Nephron (organoid): ENCODE results near the gene GTSE1.

Experiments used
- H3K27ac Mint-ChIP-seq, 3 experiments: 2 replicates each; pipeline ENCODE4 v1.8.0; 2020; ENCODE audit warnings: mixed read lengths in 3 of 3, mild to moderate bottlenecking in 2 of 3, moderate library complexity in 1 of 3
- H3K27me3 Mint-ChIP-seq: 2 replicates; pipeline ENCODE4 v1.8.0; 2021; ENCODE audit warnings: low read depth, mild to moderate bottlenecking, moderate library complexity, mixed read lengths
- H3K36me3 Mint-ChIP-seq: 2 replicates; pipeline ENCODE4 v1.8.0; 2020; ENCODE audit warnings: low read depth, mixed read lengths
- H3K4me1 Mint-ChIP-seq: 2 replicates; pipeline ENCODE4 v1.8.0; 2020; ENCODE audit warnings: mixed read lengths
- H3K4me3 Mint-ChIP-seq, 3 experiments: 2 replicates each; pipeline ENCODE4 v1.8.0; 2020; ENCODE audit warnings: mild to moderate bottlenecking in 3 of 3, mixed read lengths in 3 of 3, moderate library complexity in 2 of 3
- H3K9me3 Mint-ChIP-seq: 2 replicates; pipeline ENCODE4 v1.8.0; 2020; ENCODE audit warnings: mixed read lengths
- TF ChIP-seq, protein P1 (sequence below), 3 experiments: fragments of 200-600 bp; sonication (generic); IDR thresholded peaks; one replicate each; pipeline ENCODE4 v1.5.0; 2021; ENCODE audit warnings: antibody characterized with exemption in 3 of 3; ENCODE audit not compliant: unreplicated experiment in 3 of 3

The GTSE1 gene

DNA sequence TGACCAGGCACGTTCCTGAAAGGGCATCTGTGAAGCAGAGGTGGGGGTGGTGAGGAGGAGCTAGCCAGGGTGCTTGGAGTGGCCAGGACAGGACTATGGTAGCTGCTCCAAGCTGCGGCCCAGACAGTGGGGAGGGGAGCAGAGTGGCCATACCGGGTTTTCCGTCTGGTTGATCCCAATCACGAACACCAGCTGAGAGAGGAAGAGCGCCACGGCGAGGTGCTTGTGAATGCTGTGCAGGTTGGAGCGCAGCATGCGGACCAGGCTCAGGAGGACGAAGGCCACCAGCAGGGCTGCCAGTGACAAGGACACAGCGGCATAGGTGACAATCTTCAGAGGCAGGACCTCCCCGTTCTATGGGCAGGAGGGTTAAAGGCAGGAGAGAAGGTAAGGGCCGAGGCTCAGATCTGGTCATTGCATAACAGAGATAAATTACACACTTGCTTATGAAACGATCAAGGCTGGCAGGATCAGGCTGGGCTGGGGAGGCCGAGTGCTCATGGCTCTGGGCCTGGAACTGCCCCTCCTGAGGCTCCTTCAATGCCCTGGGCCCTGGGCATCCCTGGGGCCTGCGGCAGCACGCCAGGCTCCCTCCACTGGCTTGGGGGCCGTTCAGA is 80.3 kb downstream of the GTSE1 start:
- Mint-ChIP-seq H3K27me3 (peaks cover 11% of the 10 kb centered on the region), H3K4me3 (no peak overlapping the region)
- TF ChIP-seq, protein P1, sequence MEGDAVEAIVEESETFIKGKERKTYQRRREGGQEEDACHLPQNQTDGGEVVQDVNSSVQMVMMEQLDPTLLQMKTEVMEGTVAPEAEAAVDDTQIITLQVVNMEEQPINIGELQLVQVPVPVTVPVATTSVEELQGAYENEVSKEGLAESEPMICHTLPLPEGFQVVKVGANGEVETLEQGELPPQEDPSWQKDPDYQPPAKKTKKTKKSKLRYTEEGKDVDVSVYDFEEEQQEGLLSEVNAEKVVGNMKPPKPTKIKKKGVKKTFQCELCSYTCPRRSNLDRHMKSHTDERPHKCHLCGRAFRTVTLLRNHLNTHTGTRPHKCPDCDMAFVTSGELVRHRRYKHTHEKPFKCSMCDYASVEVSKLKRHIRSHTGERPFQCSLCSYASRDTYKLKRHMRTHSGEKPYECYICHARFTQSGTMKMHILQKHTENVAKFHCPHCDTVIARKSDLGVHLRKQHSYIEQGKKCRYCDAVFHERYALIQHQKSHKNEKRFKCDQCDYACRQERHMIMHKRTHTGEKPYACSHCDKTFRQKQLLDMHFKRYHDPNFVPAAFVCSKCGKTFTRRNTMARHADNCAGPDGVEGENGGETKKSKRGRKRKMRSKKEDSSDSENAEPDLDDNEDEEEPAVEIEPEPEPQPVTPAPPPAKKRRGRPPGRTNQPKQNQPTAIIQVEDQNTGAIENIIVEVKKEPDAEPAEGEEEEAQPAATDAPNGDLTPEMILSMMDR (IDR thresholded peaks at IDR 0.05; ENCODE audit: unreplicated experiment in 3 of 3), result no peak

DNA sequence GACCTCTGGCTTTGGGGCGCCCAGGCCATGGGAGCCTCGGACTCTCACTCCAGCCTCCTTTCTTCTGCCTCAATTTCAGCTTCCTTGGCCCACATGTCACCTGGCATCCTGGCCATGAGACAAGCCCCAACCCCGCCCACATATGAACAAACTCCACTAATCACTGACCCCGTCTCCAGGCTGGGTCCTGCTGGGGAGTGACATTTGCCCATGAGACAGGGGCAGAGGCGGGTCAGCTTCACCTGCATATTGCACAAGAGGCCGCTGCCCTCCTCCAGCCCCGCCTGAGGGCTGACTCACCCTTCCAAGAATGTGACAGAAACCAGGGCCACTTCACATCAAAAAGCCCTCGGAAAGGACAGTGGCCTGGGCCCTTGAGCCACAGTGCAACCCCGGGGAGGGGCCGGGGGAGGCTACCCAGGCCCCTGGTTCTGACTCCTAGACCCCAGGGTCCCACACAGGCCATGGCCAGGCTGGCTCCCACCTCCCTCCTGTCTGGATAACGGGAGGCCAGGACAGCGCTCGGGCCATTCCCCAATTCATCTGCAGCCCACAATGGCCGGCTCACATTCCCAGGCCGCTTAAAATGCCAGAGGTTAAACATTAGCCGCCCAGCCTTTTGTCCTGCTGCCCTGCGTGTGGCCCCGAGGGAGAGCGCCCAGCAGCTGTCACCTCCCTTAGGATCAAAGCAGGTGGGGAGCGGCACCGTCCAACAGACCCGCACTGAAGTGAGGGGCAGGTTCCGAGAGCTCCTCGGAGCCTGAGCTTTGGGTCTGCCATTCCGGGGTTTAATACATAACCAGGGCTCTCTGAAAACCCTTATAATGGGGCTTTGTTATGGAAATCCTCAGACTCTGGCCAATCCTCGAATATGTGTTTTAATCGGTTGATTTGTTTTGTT is 81.1 kb downstream of the GTSE1 start:
- H3K36me3 Mint-ChIP-seq, result peaks cover 28% of the 10 kb centered on the region
- H3K27ac Mint-ChIP-seq, result peak overlapping the region; percentile 84 to 90 (median 88)
- H3K9me3 Mint-ChIP-seq, result peaks cover 9% of the 10 kb centered on the region
- H3K27me3 Mint-ChIP-seq, result peaks cover 16% of the 10 kb centered on the region
- H3K4me1 Mint-ChIP-seq, result peaks cover 38% of the 10 kb centered on the region
- TF ChIP-seq, protein P1 (IDR thresholded peaks at IDR 0.05; ENCODE audit: unreplicated experiment in 3 of 3), result no peak
- H3K4me3 Mint-ChIP-seq, result peak overlapping the region in 2 of 3 experiments; percentile 3 to 43

More for the DNA sequence above, 80.3 kb downstream of the GTSE1 start:
- peaks cover 40% of the 10 kb centered on the region for H3K4me1 Mint-ChIP-seq
- peaks cover 28% of the 10 kb centered on the region for H3K36me3 Mint-ChIP-seq
- peaks cover 9% of the 10 kb centered on the region for H3K9me3 Mint-ChIP-seq
- peak overlapping the region; percentile 75 to 90 (median 88) for H3K27ac Mint-ChIP-seq

DNA sequence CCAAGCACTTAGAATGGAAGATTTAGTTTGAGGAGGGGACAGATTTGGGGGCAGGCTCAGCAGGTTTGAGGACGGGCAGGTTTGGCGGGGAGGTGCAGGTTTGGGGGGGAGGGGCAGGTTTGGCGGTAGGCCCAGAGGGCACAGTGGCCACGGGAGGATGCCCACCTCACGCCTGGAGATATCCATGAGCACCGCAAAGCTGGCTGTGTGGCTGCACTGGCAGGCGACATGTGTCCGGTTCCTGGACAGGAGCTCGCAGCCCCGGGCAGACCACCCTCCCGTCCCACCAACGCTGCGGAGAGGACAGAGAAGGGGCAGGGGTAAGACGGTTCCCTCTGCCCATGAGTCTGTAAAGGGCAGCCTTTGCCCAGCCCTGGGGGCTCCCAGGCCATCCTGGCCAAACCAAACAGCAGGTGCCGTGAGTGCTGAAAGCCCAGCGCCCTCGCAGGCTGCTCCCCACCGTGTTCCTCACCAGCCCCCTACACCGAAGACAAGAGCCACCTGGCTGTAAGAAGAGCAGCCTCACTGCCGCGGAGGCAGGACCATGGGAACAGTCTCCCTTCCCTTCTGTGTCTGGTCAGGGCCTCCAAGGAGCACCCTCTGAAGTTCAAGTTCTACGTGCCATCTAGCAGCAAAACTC is 81.9 kb downstream of the GTSE1 start:
- Mint-ChIP-seq H3K4me1 (peaks cover 35% of the 10 kb centered on the region), H3K27me3 (peaks cover 17% of the 10 kb centered on the region), H3K36me3 (peaks cover 24% of the 10 kb centered on the region), H3K4me3 (peak overlapping the region in 2 of 3 experiments; percentile 3 to 43), H3K9me3 (peaks cover 9% of the 10 kb centered on the region), H3K27ac (peak overlapping the region; percentile 88 to 90 (median 88))
- TF ChIP-seq, protein P1 (IDR thresholded peaks at IDR 0.05; ENCODE audit: unreplicated experiment in 3 of 3), result no peak

DNA sequence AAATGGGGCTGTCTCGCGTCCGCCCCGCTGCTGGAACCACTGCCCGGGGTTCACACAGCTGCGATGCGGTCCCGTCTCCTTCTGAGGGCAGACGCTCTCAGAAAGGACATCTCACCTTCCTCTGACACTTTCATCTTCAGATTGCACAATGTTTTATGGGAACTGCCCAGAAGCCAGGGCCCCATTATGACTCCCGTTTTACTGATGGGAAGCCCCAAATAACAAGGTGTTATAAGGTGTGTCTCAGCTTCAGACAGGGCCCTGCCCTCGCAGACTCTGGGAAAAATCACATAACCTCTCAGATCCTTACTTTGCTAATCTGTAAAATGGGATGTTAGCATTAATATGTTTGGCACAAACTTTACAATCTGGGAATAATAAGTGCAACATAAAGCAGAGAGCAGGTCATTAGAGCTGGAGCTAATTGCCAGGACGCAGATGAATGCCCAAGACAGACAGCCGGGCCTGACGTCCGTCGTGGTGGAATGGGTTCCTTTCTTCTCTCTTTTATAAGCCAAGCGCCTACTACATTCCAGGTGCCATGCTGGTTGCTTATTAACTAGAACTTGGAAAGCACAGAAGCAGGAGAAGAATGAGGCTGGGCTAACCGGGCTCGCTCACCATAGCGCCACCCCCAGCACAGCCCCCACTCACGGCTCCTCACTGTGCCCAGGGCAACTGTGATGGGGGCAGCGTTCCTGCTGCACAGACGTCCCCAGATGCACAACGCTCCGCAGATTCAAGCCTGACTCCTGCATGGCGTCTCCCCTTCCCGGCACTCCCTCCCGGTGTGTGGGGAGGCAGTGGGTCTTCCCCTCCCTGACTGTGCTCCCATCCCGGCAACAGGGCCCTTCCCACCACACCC is 82.6 kb downstream of the GTSE1 start:
- H3K36me3 Mint-ChIP-seq, result peaks cover 24% of the 10 kb centered on the region
- H3K4me3 Mint-ChIP-seq, result peak overlapping the region in 1 of 3 experiments; percentile 51
- peaks cover 7% of the 10 kb centered on the region for H3K9me3 Mint-ChIP-seq
- H3K27ac Mint-ChIP-seq, result peak overlapping the region; percentile 88 to 90 (median 88)
- H3K27me3 Mint-ChIP-seq, result peaks cover 17% of the 10 kb centered on the region
- peaks cover 31% of the 10 kb centered on the region for H3K4me1 Mint-ChIP-seq
- TF ChIP-seq, protein P1 (IDR thresholded peaks at IDR 0.05; ENCODE audit: unreplicated experiment in 3 of 3), result no peak

DNA sequence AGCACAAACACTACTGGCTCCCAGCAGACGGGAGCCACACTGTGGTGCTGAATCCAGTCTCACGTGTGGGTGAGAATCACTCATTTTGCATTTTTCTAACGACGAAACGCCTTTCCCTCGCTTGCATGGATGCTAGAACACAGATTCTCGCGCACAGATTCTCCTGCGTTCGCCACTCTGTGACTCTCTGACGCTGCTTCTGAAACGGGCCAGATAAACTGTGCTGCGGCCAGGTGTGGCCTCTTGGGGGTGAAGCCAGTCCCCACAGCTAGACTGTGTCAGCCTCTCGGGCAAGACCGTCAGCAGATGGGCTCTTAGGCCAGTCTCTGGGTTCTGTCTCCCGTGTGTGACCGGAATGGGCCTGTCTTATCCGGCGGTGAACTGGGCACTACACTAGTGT is 83.4 kb downstream of the GTSE1 start:
- TF ChIP-seq, protein P1 (IDR thresholded peaks at IDR 0.05; ENCODE audit: unreplicated experiment in 3 of 3), result no peak
- H3K9me3 Mint-ChIP-seq, result peaks cover 7% of the 10 kb centered on the region
- peak overlapping the region; percentile 88 to 90 (median 88) for H3K27ac Mint-ChIP-seq
- H3K4me3 Mint-ChIP-seq, result peak overlapping the region in 1 of 3 experiments; percentile 51
- H3K27me3 Mint-ChIP-seq, result peaks cover 17% of the 10 kb centered on the region
- peaks cover 23% of the 10 kb centered on the region for H3K36me3 Mint-ChIP-seq
- H3K4me1 Mint-ChIP-seq, result peaks cover 29% of the 10 kb centered on the region
